CD4-positive, alpha-beta T cell (primary cell): ENCODE data around the gene TMEM252. TPM values are rescaled to one million over a fixed set of nuclear protein-coding genes. Genes with fewer than 3 reads are reported as not detected.

Source experiments
- ATAC-seq: fragments of 200-7000 bp; cut with Tn5 transposase; one replicate; pipeline ENCODE4 v1.10.0; 2022; ENCODE audit warnings: mild to moderate bottlenecking; ENCODE audit not compliant: poor library complexity
- CTCF ChIA-PET: fragments of 350-600 bp; sonication (Branson Sonifier 250); formaldehyde crosslinking; loops from one replicate; lab custom pipeline; 2021; ENCODE audit warnings: antibody characterized with exemption, inconsistent platforms; lab: Charles Lee
- POLR2A ChIA-PET: fragments of 350-600 bp; sonication (Branson Sonifier 250); formaldehyde crosslinking; loops from one replicate; lab custom pipeline; 2021; ENCODE audit warnings: antibody characterized with exemption, inconsistent platforms; lab: Charles Lee
- DNase-seq, 14 experiments: peaks; one replicate each; pipeline ENCODE4 v3.0.0-alpha.2; 2013 to 2020; ENCODE audit warnings: mixed read lengths in 2 of 14
- H3K27ac ChIP-seq, 2 donors: one replicate each; pipeline versions ENCODE4 v1.5.1 to v1.7.0; 2013; ENCODE audit warnings: low read length in 2 of 2, low read depth in 1 of 2, mild to moderate bottlenecking in 1 of 2
- H3K27me3 ChIP-seq, 2 experiments: 1 replicate in 1 of 2; 2 replicates in 1 of 2; pipeline versions ENCODE4 v1.6.1 to v1.7.0; 2013; ENCODE audit warnings: low read length in 2 of 2, control low read depth in 1 of 2, mild to moderate bottlenecking in 1 of 2, moderate library complexity in 1 of 2; ENCODE audit not compliant: insufficient read depth in 2 of 2, control insufficient read depth in 1 of 2
- H3K36me3 ChIP-seq: one replicate; pipeline ENCODE4 v1.6.1; 2013; ENCODE audit warnings: low read length, control low read depth; ENCODE audit not compliant: insufficient read depth
- H3K4me1 ChIP-seq: one replicate; pipeline ENCODE4 v1.6.1; 2013; ENCODE audit warnings: low read length, control low read depth; ENCODE audit not compliant: insufficient read depth
- H3K4me3 ChIP-seq: one replicate; pipeline ENCODE4 v1.5.1; 2013; ENCODE audit warnings: mild to moderate bottlenecking, low read length, moderate library complexity
- H3K9me3 ChIP-seq, 2 experiments: 1 replicate in 1 of 2; 2 replicates in 1 of 2; pipeline versions ENCODE4 v1.6.1 to v1.7.0; 2013; ENCODE audit warnings: low read length in 2 of 2, mild to moderate bottlenecking in 2 of 2, control low read depth in 1 of 2, moderate library complexity in 1 of 2; ENCODE audit not compliant: control insufficient read depth in 1 of 2, insufficient read depth in 1 of 2
- H3K27ac Mint-ChIP-seq: one replicate; pipeline ENCODE4 v1.8.0; 2020; ENCODE audit warnings: mixed read lengths
- H3K27me3 Mint-ChIP-seq: one replicate; pipeline ENCODE4 v1.8.0; 2021; ENCODE audit warnings: mixed read lengths
- H3K36me3 Mint-ChIP-seq: one replicate; pipeline ENCODE4 v1.8.0; 2021; ENCODE audit warnings: low read depth, mixed read lengths
- H3K4me1 Mint-ChIP-seq: one replicate; pipeline ENCODE4 v1.8.0; 2021; ENCODE audit warnings: low read depth, mixed read lengths
- H3K4me3 Mint-ChIP-seq: one replicate; pipeline ENCODE4 v1.8.0; 2020; ENCODE audit warnings: mild to moderate bottlenecking, mixed read lengths
- H3K9me3 Mint-ChIP-seq: one replicate; pipeline ENCODE4 v1.8.0; 2020; ENCODE audit warnings: mixed read lengths
- intact Hi-C, 2 experiments: fragments of 100-400 bp; cut with DNase I in 1 of 2; cut with micrococcal nuclease in 1 of 2; formaldehyde crosslinking; loops; one replicate each; pipeline versions ENCODE4 v1.15.1 to v1.9.0; 2023 to 2025; cut with DNase I, micrococcal nuclease
- total RNA-seq, 174 experiments: library from RNA in 2 of 174; stranded (reverse) in 2 of 174; gene quantifications; one replicate each; pipeline ENCODE4 v1.2.3 and lab custom pipeline; 2021 to 2026
- TF ChIP-seq, protein P1 (sequence below): fragments of 200-600 bp; IDR thresholded peaks from one replicate; pipeline ENCODE4 v1.8.0; 2022; ENCODE audit warnings: antibody characterized with exemption, mild to moderate bottlenecking

TMEM252 gene
- total RNA-seq, 2 experiments from 2014 or later, result not detected

DNA sequence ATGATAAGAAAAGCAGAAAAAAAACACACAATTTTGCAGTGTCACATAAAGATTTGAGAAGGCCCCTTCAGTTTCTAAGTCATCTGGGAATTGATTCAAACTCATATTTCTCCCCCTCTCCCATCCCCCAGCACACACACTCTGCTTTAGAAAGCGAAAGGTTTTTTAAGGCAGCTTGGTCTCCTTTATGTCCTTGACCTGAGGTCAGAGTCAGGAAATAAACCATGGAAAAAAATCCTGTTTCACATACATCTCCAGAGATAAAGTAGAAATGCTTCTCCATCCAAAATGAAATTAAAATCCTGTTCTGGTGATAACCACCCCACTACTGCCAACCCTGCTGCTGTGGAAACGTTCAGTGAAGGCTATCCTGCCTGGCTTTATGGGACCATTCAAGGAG lies 52.6 kb downstream of the TMEM252 start:
- POLR2A ChIA-PET, result no interaction called here
- Mint-ChIP-seq H3K27me3 (peaks cover 29% of the 10 kb centered on the region), H3K27ac (no peak overlapping the region), H3K4me3 (no peak overlapping the region), H3K9me3 (peaks cover 5% of the 10 kb centered on the region), H3K4me1 (no peaks in the 10 kb centered on the region), H3K36me3 (no peaks in the 10 kb centered on the region)
- no peak for DNase-seq
- no peak for ATAC-seq
- Histone ChIP-seq H3K27me3 (peaks cover 0 to 2% of the 10 kb centered on the region in 2 experiments), H3K9me3 (no peaks in the 10 kb centered on the region), H3K36me3 (no peaks in the 10 kb centered on the region), H3K27ac (no peak overlapping the region), H3K4me3 (no peak overlapping the region), H3K4me1 (no peaks in the 10 kb centered on the region)
- TF ChIP-seq, protein P1, sequence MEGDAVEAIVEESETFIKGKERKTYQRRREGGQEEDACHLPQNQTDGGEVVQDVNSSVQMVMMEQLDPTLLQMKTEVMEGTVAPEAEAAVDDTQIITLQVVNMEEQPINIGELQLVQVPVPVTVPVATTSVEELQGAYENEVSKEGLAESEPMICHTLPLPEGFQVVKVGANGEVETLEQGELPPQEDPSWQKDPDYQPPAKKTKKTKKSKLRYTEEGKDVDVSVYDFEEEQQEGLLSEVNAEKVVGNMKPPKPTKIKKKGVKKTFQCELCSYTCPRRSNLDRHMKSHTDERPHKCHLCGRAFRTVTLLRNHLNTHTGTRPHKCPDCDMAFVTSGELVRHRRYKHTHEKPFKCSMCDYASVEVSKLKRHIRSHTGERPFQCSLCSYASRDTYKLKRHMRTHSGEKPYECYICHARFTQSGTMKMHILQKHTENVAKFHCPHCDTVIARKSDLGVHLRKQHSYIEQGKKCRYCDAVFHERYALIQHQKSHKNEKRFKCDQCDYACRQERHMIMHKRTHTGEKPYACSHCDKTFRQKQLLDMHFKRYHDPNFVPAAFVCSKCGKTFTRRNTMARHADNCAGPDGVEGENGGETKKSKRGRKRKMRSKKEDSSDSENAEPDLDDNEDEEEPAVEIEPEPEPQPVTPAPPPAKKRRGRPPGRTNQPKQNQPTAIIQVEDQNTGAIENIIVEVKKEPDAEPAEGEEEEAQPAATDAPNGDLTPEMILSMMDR, result no peak
- intact Hi-C loops, result no loop called here
- CTCF ChIA-PET, result no interaction called here

Other genes starting within 250 kb of the TMEM252 start
- gene FOXD4L3, start 238.0 kb downstream of the TMEM252 start, total RNA-seq, result not detected
- not detected for gene PGM5, start 184.3 kb downstream of the TMEM252 start, total RNA-seq
- not detected for gene PIP5K1B, start 164.4 kb upstream of the TMEM252 start, total RNA-seq